Measurements from ENCODE around the gene POC1A. TPM values are rescaled to one million over a fixed set of nuclear protein-coding genes. Genes with fewer than 3 reads are reported as not detected.

The POC1A gene
- polyA plus RNA-seq, 1 of the 3 experiments (the other 2 are of a cell fraction), result 11.7 TPM

DNA sequence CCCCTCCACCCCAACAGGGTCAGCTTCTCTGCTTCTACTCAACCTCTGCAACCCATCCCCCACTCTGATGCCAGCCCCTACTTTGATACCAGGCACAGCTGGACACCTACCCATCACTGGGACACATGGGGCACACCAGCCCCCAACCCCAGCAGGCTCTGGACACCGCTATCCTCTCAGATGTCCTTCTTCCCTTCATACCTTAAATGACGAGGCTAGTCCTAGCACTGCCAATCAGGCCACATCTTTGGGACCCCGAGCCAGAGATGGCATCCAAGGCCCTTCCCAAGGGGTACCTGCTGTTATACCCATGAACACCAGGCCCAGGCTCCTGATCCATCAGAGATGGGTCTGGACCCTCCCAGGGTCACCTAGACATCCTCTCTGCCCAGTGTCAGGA lies 10.6 kb downstream of the POC1A start:
- H3F3A ChIP-seq (replicated peaks; ENCODE audit: insufficient read depth), result no peaks in the 10 kb centered on the region
- CTCF ChIA-PET, result interaction anchor here (0.6 to 22.6 kb wide), 16 partner anchors 9 to 200 kb away, joined by 3 to 608 read pairs (median 9); no protein-coding TSS in a partner anchor
- H3K79me2 ChIP-seq (ENCODE audit: insufficient read depth), result peaks cover 7% of the 10 kb centered on the region; the same call in 1 of the 2 replicates
- H3K9me2 ChIP-seq, result no peaks in the 10 kb centered on the region
- POLR2A ChIA-PET, result interaction anchor here (2.2 kb wide), 1 partner anchor 139 kb away, joined by 9 read pairs; no protein-coding TSS in a partner anchor
- H3K9ac ChIP-seq, result no peak overlapping the region
- H3K27me3 ChIP-seq (ENCODE audit: insufficient read depth), result no peaks in the 10 kb centered on the region
- H2AFZ ChIP-seq (ENCODE audit: low read depth), result no peak overlapping the region
- no peak for DNase-seq
- no peak overlapping the region for H3K4me3 ChIP-seq (ENCODE audit: low read depth in 2 of 2, low read length in 1 of 2)
- TF ChIP-seq, protein P1, sequence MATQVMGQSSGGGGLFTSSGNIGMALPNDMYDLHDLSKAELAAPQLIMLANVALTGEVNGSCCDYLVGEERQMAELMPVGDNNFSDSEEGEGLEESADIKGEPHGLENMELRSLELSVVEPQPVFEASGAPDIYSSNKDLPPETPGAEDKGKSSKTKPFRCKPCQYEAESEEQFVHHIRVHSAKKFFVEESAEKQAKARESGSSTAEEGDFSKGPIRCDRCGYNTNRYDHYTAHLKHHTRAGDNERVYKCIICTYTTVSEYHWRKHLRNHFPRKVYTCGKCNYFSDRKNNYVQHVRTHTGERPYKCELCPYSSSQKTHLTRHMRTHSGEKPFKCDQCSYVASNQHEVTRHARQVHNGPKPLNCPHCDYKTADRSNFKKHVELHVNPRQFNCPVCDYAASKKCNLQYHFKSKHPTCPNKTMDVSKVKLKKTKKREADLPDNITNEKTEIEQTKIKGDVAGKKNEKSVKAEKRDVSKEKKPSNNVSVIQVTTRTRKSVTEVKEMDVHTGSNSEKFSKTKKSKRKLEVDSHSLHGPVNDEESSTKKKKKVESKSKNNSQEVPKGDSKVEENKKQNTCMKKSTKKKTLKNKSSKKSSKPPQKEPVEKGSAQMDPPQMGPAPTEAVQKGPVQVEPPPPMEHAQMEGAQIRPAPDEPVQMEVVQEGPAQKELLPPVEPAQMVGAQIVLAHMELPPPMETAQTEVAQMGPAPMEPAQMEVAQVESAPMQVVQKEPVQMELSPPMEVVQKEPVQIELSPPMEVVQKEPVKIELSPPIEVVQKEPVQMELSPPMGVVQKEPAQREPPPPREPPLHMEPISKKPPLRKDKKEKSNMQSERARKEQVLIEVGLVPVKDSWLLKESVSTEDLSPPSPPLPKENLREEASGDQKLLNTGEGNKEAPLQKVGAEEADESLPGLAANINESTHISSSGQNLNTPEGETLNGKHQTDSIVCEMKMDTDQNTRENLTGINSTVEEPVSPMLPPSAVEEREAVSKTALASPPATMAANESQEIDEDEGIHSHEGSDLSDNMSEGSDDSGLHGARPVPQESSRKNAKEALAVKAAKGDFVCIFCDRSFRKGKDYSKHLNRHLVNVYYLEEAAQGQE (IDR thresholded peaks at IDR 0.05; ENCODE audit: low read depth, low read length), result no peak
- TF ChIP-seq RFX5 (IDR thresholded peaks at IDR 0.05; ENCODE audit: low read length) (no peak), EZH2phosphoT487 (IDR thresholded peaks at IDR 0.05; ENCODE audit: borderline replicate concordance, low read depth) (no peak)
- H3K9me3 ChIP-seq, result no peaks in the 10 kb centered on the region
- WGBS (ENCODE audit: low lambda C conversion rate), result 81% methylated on average over 3 of the region's 3 CpGs
- no peaks in the 10 kb centered on the region for H4K20me1 ChIP-seq (ENCODE audit: insufficient read depth)
- no peak overlapping the region for H3K4me2 ChIP-seq
- peaks cover 0 to 26% of the 10 kb centered on the region in 2 experiments for H3K36me3 ChIP-seq (replicated peaks in 1 of 2; ENCODE audit: control insufficient read depth in 1 of 2, insufficient read depth in 2 of 2, low read length in 1 of 2)
- H3K27ac ChIP-seq (ENCODE audit: low read depth in 2 of 2, low read length in 1 of 2), result peak overlapping the region in 1 of 2 experiments; percentile 77; a peak in 2 of 4 replicates
- H3K4me1 ChIP-seq (ENCODE audit: control insufficient read depth in 1 of 2, insufficient read depth in 2 of 2, low read depth in 1 of 2, low read length in 1 of 2), result peaks cover 0 to 13% of the 10 kb centered on the region in 2 experiments; a peak in 1 of 4 replicates

DNA sequence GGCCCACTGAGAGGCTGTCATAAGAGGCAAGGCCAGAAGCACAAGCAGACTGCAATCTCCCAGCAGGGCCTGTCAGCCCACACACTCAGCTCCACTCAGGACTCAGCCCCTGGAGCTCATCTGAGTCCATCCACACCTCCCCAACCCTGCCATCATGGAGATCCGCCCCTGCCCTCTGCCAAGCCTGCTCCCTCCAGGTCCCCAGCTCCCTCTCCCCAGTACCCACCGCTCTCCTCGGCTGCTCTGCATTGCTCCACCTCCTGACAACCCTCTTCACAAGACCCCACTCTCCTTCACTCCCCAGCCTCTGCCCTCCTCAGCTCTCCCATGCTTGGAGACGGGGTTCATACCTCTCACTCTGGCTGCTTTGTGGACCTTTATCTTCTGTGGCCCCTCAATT lies 11.1 kb downstream of the POC1A start:
- no peaks in the 10 kb centered on the region for H4K20me1 ChIP-seq (ENCODE audit: insufficient read depth)
- H3K4me1 ChIP-seq (ENCODE audit: control insufficient read depth in 1 of 2, insufficient read depth in 2 of 2, low read depth in 1 of 2, low read length in 1 of 2), result peaks cover 0 to 13% of the 10 kb centered on the region in 2 experiments; a peak in 1 of 4 replicates
- H3K27ac ChIP-seq (ENCODE audit: low read depth in 2 of 2, low read length in 1 of 2), result peak overlapping the region in 1 of 2 experiments; percentile 77; a peak in 1 of 4 replicates
- H2AFZ ChIP-seq (ENCODE audit: low read depth), result no peak overlapping the region
- 100% methylated on average over 4 of the region's 4 CpGs for WGBS (ENCODE audit: low lambda C conversion rate)
- no peaks in the 10 kb centered on the region for H3K9me3 ChIP-seq
- no peaks in the 10 kb centered on the region for H3F3A ChIP-seq (replicated peaks; ENCODE audit: insufficient read depth)
- peaks cover 0 to 26% of the 10 kb centered on the region in 2 experiments for H3K36me3 ChIP-seq (replicated peaks in 1 of 2; ENCODE audit: control insufficient read depth in 1 of 2, insufficient read depth in 2 of 2, low read length in 1 of 2)
- H3K4me2 ChIP-seq, result no peak overlapping the region
- DNase-seq, result no peak
- CTCF ChIA-PET, result interaction anchor here (0.6 to 22.6 kb wide), 16 partner anchors 9 to 200 kb away, joined by 3 to 608 read pairs (median 8); no protein-coding TSS in a partner anchor
- POLR2A ChIA-PET, result interaction anchor here (2.2 kb wide), 1 partner anchor 138 kb away, joined by 9 read pairs; no protein-coding TSS in a partner anchor
- no peak overlapping the region for H3K9ac ChIP-seq
- peaks cover 7% of the 10 kb centered on the region; the same call in 1 of the 2 replicates for H3K79me2 ChIP-seq (ENCODE audit: insufficient read depth)
- no peak overlapping the region for H3K4me3 ChIP-seq (ENCODE audit: low read depth in 2 of 2, low read length in 1 of 2)
- H3K9me2 ChIP-seq, result no peaks in the 10 kb centered on the region
- no peaks in the 10 kb centered on the region for H3K27me3 ChIP-seq (ENCODE audit: insufficient read depth)
- TF ChIP-seq, protein P2, sequence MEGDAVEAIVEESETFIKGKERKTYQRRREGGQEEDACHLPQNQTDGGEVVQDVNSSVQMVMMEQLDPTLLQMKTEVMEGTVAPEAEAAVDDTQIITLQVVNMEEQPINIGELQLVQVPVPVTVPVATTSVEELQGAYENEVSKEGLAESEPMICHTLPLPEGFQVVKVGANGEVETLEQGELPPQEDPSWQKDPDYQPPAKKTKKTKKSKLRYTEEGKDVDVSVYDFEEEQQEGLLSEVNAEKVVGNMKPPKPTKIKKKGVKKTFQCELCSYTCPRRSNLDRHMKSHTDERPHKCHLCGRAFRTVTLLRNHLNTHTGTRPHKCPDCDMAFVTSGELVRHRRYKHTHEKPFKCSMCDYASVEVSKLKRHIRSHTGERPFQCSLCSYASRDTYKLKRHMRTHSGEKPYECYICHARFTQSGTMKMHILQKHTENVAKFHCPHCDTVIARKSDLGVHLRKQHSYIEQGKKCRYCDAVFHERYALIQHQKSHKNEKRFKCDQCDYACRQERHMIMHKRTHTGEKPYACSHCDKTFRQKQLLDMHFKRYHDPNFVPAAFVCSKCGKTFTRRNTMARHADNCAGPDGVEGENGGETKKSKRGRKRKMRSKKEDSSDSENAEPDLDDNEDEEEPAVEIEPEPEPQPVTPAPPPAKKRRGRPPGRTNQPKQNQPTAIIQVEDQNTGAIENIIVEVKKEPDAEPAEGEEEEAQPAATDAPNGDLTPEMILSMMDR (IDR thresholded peaks at IDR 0.05), result no peak
- TF ChIP-seq, protein P1 (IDR thresholded peaks at IDR 0.05; ENCODE audit: low read depth, low read length), result no peak
- TF ChIP-seq, protein P3, sequence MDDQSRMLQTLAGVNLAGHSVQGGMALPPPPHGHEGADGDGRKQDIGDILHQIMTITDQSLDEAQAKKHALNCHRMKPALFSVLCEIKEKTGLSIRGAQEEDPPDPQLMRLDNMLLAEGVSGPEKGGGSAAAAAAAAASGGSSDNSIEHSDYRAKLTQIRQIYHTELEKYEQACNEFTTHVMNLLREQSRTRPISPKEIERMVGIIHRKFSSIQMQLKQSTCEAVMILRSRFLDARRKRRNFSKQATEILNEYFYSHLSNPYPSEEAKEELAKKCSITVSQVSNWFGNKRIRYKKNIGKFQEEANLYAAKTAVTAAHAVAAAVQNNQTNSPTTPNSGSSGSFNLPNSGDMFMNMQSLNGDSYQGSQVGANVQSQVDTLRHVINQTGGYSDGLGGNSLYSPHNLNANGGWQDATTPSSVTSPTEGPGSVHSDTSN (IDR thresholded peaks at IDR 0.05), result no peak
- TF ChIP-seq POLR2AphosphoS5 (IDR thresholded peaks at IDR 0.05; ENCODE audit: low read depth, low read length), result no peak
- no peak for TF ChIP-seq EZH2phosphoT487 (IDR thresholded peaks at IDR 0.05; ENCODE audit: borderline replicate concordance, low read depth)
- no peak for TF ChIP-seq NFIC (IDR thresholded peaks at IDR 0.05; ENCODE audit: borderline replicate concordance)
- TF ChIP-seq SIN3A (IDR thresholded peaks at IDR 0.05; ENCODE audit: borderline replicate concordance, low read depth, low read length), result no peak
- no peak for TF ChIP-seq GABPA (IDR thresholded peaks at IDR 0.05; ENCODE audit: low read depth)
- TF ChIP-seq, protein P4, sequence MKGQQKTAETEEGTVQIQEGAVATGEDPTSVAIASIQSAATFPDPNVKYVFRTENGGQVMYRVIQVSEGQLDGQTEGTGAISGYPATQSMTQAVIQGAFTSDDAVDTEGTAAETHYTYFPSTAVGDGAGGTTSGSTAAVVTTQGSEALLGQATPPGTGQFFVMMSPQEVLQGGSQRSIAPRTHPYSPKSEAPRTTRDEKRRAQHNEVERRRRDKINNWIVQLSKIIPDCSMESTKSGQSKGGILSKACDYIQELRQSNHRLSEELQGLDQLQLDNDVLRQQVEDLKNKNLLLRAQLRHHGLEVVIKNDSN (IDR thresholded peaks at IDR 0.05; ENCODE audit: borderline replicate concordance, low read depth), result no peak
- TF ChIP-seq RXRA (IDR thresholded peaks at IDR 0.05; ENCODE audit: borderline replicate concordance, low read depth), result no peak
- TF ChIP-seq RAD21 (IDR thresholded peaks at IDR 0.05; ENCODE audit: low read length), result no peak
- TF ChIP-seq RFX5 (IDR thresholded peaks at IDR 0.05; ENCODE audit: low read length), result no peak
